ENCODE results near the gene TUBG2.

- TF ChIP-seq CTCF (IDR thresholded peaks at IDR 0.05; ENCODE audit: borderline replicate concordance, extremely low read depth, low read length, poor library complexity, severe bottlenecking) (no peak), EZH2 (IDR thresholded peaks at IDR 0.05; ENCODE audit: borderline replicate concordance, low read depth, low read length, severe bottlenecking) (no peak)
Measured at GRCh38 chr17:42682722-42683403, 23.8 kb downstream of the TUBG2 start.

Data from DND-41 (cell line).